GM21367 (cell line): ENCODE measurements around the gene FAM193B.

Experiments
- ATAC-seq: cut with Tn5 transposase; IDR thresholded peaks from one replicate; pipeline ENCODE4 v1.9.1; 2021; ENCODE audit not compliant: unreplicated experiment

The FAM193B gene

GRCh38 chr5:177516601-177517568 is 37.5 kb downstream of the FAM193B start, which contains the start of gene DDX41:
Gene DDX41 (minus strand): TSS chr5:177516961. CDS start chr5:177516945, 16 bp downstream.
- peak; percentile 73 for ATAC-seq

GRCh38 chr5:177515580-177515979 is 38.8 kb downstream of the FAM193B start:
- no peak for ATAC-seq

GRCh38 chr5:177514541-177514940 is 39.8 kb downstream of the FAM193B start:
- ATAC-seq: no peak

- no peak for ATAC-seq
Measured at GRCh38 chr5:177513500-177513899, 40.9 kb downstream of the FAM193B start.

- ATAC-seq: no peak
Measured at GRCh38 chr5:177512736-177513380, 41.5 kb downstream of the FAM193B start.

- no peak for ATAC-seq
Measured at GRCh38 chr5:177511796-177512675, 42.3 kb downstream of the FAM193B start.

GRCh38 chr5:177511181-177511580 is 43.2 kb downstream of the FAM193B start:
- ATAC-seq: no peak

- ATAC-seq: peak; percentile 34
Measured at GRCh38 chr5:177510567-177511053, 43.8 kb downstream of the FAM193B start.

GRCh38 chr5:177509991-177510566 is 44.3 kb downstream of the FAM193B start:
- peak; percentile 36 for ATAC-seq

- ATAC-seq: no peak
Measured at GRCh38 chr5:177509381-177509951, 44.9 kb downstream of the FAM193B start, which contains the start of gene DOK3. Gene DOK3 (minus strand): TSS chr5:177509826. CDS start chr5:177509540, 286 bp downstream.

GRCh38 chr5:177508837-177509236 is 45.5 kb downstream of the FAM193B start:
- no peak for ATAC-seq

- ATAC-seq: no peak
Measured at GRCh38 chr5:177508221-177508611, 46.1 kb downstream of the FAM193B start.

GRCh38 chr5:177507596-177508220 is 46.7 kb downstream of the FAM193B start:
- no peak for ATAC-seq

GRCh38 chr5:177507165-177507564 is 47.2 kb downstream of the FAM193B start:
- ATAC-seq: no peak

- ATAC-seq: no peak
Measured at GRCh38 chr5:177505075-177505474, 49.3 kb downstream of the FAM193B start.

GRCh38 chr5:177504086-177505056 is 50.0 kb downstream of the FAM193B start:
- ATAC-seq: no peak

- ATAC-seq: no peak
Measured at GRCh38 chr5:177503351-177504085, 50.8 kb downstream of the FAM193B start.

- no peak for ATAC-seq
Measured at GRCh38 chr5:177502886-177503285, 51.5 kb downstream of the FAM193B start.
